ENCODE data around the gene RFC2. TPM values are rescaled to one million over a fixed set of nuclear protein-coding genes. Genes with fewer than 3 reads are reported as not detected.

The RFC2 gene
- total RNA-seq, 1 donor from 2014 or later = 14.5 TPM

DNA sequence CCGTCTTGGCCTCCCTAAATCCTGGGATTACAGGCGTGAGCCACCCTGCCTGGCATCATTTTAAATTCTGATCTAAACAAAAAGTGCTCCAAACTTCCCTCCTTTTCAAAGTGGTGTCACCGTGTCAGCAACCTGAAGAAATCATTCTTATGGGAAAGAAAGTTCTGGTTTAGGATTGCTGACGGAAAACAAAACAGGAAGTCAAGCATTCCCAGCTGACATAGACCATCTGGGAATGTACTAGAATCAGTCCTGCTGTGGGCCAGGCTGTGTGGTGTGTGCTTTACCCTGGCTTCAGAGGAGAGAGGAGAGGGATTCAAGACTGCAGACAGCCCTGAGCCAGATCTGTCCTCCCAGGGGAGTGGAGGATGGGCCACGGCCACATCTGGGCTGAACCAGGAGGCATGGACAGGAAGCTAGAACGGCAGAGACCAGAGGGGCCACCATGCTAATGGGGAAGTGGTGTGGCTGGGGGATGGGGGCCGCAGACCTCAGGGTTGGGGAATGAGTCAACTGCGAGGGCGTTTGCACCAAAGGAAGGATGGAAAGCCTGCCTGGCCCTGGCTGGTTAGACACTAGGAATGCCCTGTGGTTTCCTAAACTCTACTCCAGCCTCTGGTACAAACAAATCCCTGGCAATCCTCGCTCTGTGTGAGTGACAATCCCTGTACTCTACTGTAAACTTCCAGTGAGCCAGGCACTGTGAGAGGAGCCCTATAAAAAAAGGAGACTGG is 18.3 kb upstream of the RFC2 start:
- Histone ChIP-seq H3K4me1 (peaks cover 20% of the 10 kb centered on the region), H3K9me3 (no peaks in the 10 kb centered on the region), H3K4me3 (peak overlapping the region in 1 of 2 donors; percentile 2), H3K27ac (peak overlapping the region; percentile 90), H3K27me3 (no peaks in the 10 kb centered on the region), H3K36me3 (no peaks in the 10 kb centered on the region)
- no peak for DNase-seq (ENCODE audit: extremely low spot score in 2 of 2)
- intact Hi-C loops (cut with DNase I) = no loop called here
- TF ChIP-seq, protein P1, sequence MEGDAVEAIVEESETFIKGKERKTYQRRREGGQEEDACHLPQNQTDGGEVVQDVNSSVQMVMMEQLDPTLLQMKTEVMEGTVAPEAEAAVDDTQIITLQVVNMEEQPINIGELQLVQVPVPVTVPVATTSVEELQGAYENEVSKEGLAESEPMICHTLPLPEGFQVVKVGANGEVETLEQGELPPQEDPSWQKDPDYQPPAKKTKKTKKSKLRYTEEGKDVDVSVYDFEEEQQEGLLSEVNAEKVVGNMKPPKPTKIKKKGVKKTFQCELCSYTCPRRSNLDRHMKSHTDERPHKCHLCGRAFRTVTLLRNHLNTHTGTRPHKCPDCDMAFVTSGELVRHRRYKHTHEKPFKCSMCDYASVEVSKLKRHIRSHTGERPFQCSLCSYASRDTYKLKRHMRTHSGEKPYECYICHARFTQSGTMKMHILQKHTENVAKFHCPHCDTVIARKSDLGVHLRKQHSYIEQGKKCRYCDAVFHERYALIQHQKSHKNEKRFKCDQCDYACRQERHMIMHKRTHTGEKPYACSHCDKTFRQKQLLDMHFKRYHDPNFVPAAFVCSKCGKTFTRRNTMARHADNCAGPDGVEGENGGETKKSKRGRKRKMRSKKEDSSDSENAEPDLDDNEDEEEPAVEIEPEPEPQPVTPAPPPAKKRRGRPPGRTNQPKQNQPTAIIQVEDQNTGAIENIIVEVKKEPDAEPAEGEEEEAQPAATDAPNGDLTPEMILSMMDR (IDR thresholded peaks at IDR 0.05) = no peak
- TF ChIP-seq POLR2A (IDR thresholded peaks at IDR 0.05) = no peak
- peak; percentile 36 to 80 for TF ChIP-seq POLR2AphosphoS5 (IDR thresholded peaks at IDR 0.05; ENCODE audit: insufficient read depth in 1 of 2, low read depth in 1 of 2)

DNA sequence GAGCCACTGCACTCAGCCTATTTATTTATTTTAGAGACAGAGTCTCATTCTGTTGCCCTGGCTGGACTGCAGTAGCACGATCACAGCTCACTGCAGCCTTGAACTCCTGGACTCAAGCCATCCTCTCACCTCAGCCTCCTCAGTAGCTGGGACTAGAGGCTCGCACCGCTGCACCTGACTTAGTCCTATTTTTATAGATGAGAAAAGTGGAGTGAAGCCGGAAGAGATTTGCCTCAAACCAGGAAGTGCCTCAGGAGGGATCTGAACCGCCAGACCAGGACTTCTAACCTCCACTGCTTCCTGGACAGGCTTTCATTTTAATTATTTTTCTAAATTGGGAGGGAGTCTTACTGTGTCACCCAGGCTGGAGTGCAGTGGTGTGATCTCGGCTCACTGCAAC is 17.5 kb upstream of the RFC2 start:
- Histone ChIP-seq H3K4me3 (no peak overlapping the region), H3K27ac (peak overlapping the region; percentile 90), H3K4me1 (peaks cover 20% of the 10 kb centered on the region), H3K9me3 (no peaks in the 10 kb centered on the region), H3K36me3 (no peaks in the 10 kb centered on the region), H3K27me3 (no peaks in the 10 kb centered on the region)
- no peak for DNase-seq (ENCODE audit: extremely low spot score in 2 of 2)
- TF ChIP-seq, protein P1 (IDR thresholded peaks at IDR 0.05) = no peak
- intact Hi-C loops (cut with DNase I) = no loop called here

DNA sequence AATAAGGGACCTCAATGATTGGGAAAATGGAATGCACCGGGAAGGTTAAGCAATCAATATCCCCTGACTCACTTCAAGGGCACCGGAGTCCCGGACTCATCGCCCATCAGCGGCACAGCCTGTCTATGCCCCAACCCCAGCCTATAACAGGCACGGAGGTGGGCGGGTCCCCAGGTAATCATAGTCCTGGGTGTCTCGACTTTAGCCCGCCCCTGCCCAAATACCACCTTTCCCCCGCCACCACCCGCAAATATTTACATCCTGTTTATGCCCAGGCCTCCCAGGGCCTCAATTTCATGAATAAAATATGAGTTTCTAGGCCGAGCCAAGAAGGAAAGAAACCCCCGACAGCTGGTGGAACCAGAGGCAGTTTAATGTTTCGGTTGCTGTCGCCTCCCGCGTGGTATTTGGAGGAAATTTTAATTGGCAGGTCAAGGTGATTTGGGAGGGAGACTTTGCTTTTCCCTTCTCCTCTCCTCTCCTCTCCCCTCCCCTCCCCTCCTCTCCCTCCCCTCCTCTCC is 15.6 kb upstream of the RFC2 start:
- H3K4me1 ChIP-seq = peaks cover 20% of the 10 kb centered on the region
- H3K4me3 ChIP-seq = peak overlapping the region; percentile 46 to 61
- no peaks in the 10 kb centered on the region for H3K27me3 ChIP-seq
- H3K36me3 ChIP-seq = no peaks in the 10 kb centered on the region
- H3K27ac ChIP-seq = peak overlapping the region; percentile 42
- TF ChIP-seq, protein P1 (IDR thresholded peaks at IDR 0.05) = no peak
- TF ChIP-seq POLR2AphosphoS5 (IDR thresholded peaks at IDR 0.05; ENCODE audit: insufficient read depth in 1 of 2, low read depth in 1 of 2) = peak; percentile 19 to 31
- intact Hi-C loops (cut with DNase I) = no loop called here
- no peak for DNase-seq (ENCODE audit: extremely low spot score in 2 of 2)
- no peaks in the 10 kb centered on the region for H3K9me3 ChIP-seq

DNA sequence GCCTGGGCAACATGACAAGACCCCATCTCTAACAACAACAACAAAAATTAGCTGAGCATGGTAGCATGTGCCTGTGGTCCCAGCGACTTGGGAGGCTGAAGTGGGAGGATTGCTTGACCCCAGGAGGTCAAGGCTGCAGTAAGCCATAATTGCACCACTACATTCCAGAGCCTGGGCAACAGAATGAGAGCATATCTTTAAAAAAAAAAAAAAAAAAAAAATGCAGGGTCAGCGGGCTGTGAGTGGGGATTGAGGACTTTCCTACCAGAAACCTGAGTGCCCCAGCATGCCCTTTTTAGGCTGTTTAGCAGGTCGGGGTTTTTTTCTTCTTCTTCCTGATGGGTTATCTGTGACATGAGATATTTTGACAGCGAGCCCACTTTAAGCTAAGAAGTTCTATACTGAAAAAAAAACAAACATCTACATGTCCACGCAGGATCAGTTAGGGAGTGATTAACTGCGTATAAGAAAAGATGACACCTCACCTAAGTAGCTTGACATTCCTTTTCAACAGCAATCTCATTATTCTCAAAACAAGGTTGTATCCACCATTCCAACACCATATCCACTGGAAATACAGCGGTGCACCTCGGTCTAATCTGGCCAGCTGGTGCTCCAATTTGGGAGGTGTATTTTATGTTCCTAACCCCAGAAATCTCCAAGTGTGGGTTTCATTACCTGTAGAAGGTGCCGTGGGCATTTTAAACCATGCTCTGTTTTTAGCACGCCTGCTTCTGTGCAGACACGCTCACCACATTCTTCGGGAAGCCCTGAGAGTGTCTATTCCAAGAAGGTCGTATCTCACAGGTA is 13.8 kb upstream of the RFC2 start:
- H3K27me3 ChIP-seq = no peaks in the 10 kb centered on the region
- H3K4me1 ChIP-seq = peaks cover 20% of the 10 kb centered on the region
- intact Hi-C loops (cut with DNase I) = no loop called here
- H3K27ac ChIP-seq = no peak overlapping the region
- no peak for DNase-seq (ENCODE audit: extremely low spot score in 2 of 2)
- no peak overlapping the region for H3K4me3 ChIP-seq
- TF ChIP-seq, protein P1 (IDR thresholded peaks at IDR 0.05) = no peak
- TF ChIP-seq POLR2AphosphoS5 (IDR thresholded peaks at IDR 0.05; ENCODE audit: insufficient read depth in 1 of 2, low read depth in 1 of 2) (no peak), POLR2A (IDR thresholded peaks at IDR 0.05) (no peak)
- no peaks in the 10 kb centered on the region for H3K9me3 ChIP-seq
- H3K36me3 ChIP-seq = no peaks in the 10 kb centered on the region

Measured in vagina (tissue), 2 donors.